PC-9 (cell line): ENCODE data around the gene KRTAP5-10. TPM values are rescaled to one million over a fixed set of nuclear protein-coding genes. Genes with fewer than 3 reads are reported as not detected.
A peak's percentile ranks its signal among the peaks of the same experiment; 100 is the strongest.

Source experiments
- Bru-seq: library from RNA; stranded (reverse); fragments of 400-500 nt; gene quantifications from one replicate; lab custom pipeline; 2021; lab: Mats Ljungman, UMichigan
- BruChase-seq, 2 experiments: library from RNA; stranded (reverse); fragments of 400-500 nt; gene quantifications; one replicate each; lab custom pipeline; 2021; lab: Mats Ljungman, UMichigan
- BruUV-seq: library from RNA; stranded (reverse); fragments of 400-500 nt; replicated peaks from 2 replicates; lab custom pipeline; 2021; lab: Mats Ljungman, UMichigan
- CTCF ChIA-PET: fragments of 300-600 bp; sonication (Branson Sonifier 250); formaldehyde crosslinking; loops from one replicate; lab custom pipeline; 2022; ENCODE audit warnings: antibody characterized with exemption; lab: Charles Lee
- POLR2A ChIA-PET: fragments of 300-600 bp; sonication (Branson Sonifier 250); formaldehyde crosslinking; loops from one replicate; lab custom pipeline; 2022; ENCODE audit warnings: antibody characterized with exemption; ENCODE audit not compliant: unreplicated experiment; lab: Charles Lee
- DNase-seq, 2 experiments: peaks; one replicate each; pipeline versions ENCODE4 v3.0.0 to v3.0.0-alpha.2; 2015 to 2022; ENCODE audit warnings: mixed read lengths in 1 of 2
- H2AFZ ChIP-seq: fragments of 200-600 bp; sonication (generic); 2 replicates; pipeline ENCODE4 v1.8.1; 2017; ENCODE audit warnings: antibody characterized with exemption
- H3F3A ChIP-seq: fragments of 200-600 bp; sonication (generic); 2 replicates; pipeline ENCODE4 v1.8.1; 2017; ENCODE audit warnings: antibody characterized with exemption, mild to moderate bottlenecking, low read depth; ENCODE audit not compliant: insufficient read depth
- H3K27ac ChIP-seq: fragments of 200-600 bp; sonication (generic); 2 replicates; pipeline ENCODE4 v1.6.1; 2016; ENCODE audit warnings: mixed run types
- H3K27me3 ChIP-seq: fragments of 200-600 bp; sonication (generic); 2 replicates; pipeline ENCODE4 v1.6.1; 2016; ENCODE audit warnings: low read depth, mixed run types; ENCODE audit not compliant: insufficient read depth
- H3K36me3 ChIP-seq: fragments of 200-600 bp; sonication (generic); 2 replicates; pipeline ENCODE4 v1.6.1; 2016; ENCODE audit warnings: low read depth, mixed run types
- H3K4me1 ChIP-seq: fragments of 200-600 bp; sonication (generic); replicated peaks from 2 replicates; pipeline ENCODE4 v1.6.1; 2016; ENCODE audit warnings: mixed run types; ENCODE audit not compliant: insufficient read depth
- H3K4me2 ChIP-seq: fragments of 200-600 bp; sonication (generic); 2 replicates; pipeline ENCODE4 v1.6.1; 2017; ENCODE audit warnings: mixed run types
- H3K4me3 ChIP-seq: fragments of 200-600 bp; sonication (generic); 2 replicates; pipeline ENCODE4 v1.6.1; 2016; ENCODE audit warnings: mixed run types
- H3K79me2 ChIP-seq: fragments of 200-600 bp; sonication (generic); 2 replicates; pipeline ENCODE4 v1.6.1; 2017; ENCODE audit warnings: low read depth, mixed run types
- H3K9me2 ChIP-seq: fragments of 200-600 bp; sonication (generic); 2 replicates; pipeline ENCODE4 v1.8.1; 2017; ENCODE audit warnings: mild to moderate bottlenecking; ENCODE audit not compliant: insufficient read depth
- H3K9me3 ChIP-seq: fragments of 200-600 bp; sonication (generic); 2 replicates; pipeline ENCODE4 v1.8.1; 2016; ENCODE audit warnings: low read depth; ENCODE audit not compliant: insufficient read depth
- H4K20me1 ChIP-seq: fragments of 200-600 bp; sonication (generic); 2 replicates; pipeline ENCODE4 v1.8.1; 2017; ENCODE audit not compliant: insufficient read depth
- EZH2 ChIP-seq: fragments of 200-600 bp; sonication (generic); IDR thresholded peaks from 2 replicates; pipeline ENCODE4 v1.8.0; 2017; ENCODE audit warnings: antibody characterized with exemption, low read depth
- intact Hi-C: fragments of 100-400 bp; cut with micrococcal nuclease; formaldehyde crosslinking; loops from one replicate; pipeline ENCODE4 v1.10.0; 2022; ENCODE audit not compliant: unreplicated experiment
- long read RNA-seq: library from polyadenylated mRNA; stranded (forward); transcript quantifications from one replicate; pipeline ENCODE4 v2.0.0, GENCODE V29; 2022
- total RNA-seq: library from RNA; stranded (reverse); gene quantifications from 2 replicates; pipeline ENCODE4 v1.2.3, GENCODE V29; 2021
- TF ChIP-seq, protein P1 (sequence below): fragments of 200-600 bp; sonication (generic); conservative IDR thresholded peaks from 2 replicates; pipeline ENCODE4 v1.6.1; 2017; ENCODE audit warnings: mixed run types, antibody characterized with exemption, mild to moderate bottlenecking, moderate library complexity

The KRTAP5-10 gene, protein sequence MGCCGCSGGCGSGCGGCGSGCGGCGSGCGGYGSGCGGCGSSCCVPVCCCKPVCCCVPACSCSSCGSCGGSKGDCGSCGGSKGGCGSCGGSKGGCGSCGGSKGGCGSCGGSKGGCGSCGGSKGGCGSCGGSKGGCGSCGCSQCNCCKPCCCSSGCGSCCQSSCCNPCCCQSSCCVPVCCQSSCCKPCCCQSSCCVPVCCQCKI
- total RNA-seq (not detected in 2 replicates), Bru-seq, nascent RNA (not detected), BruChase-seq, experiment 1, labeled RNA remaining after a 2-hour chase (percentile 15 among the genes with signal in this experiment), BruChase-seq, experiment 2, labeled RNA remaining after a 6-hour chase (not detected)
- long read RNA-seq = 0 reads

DNA sequence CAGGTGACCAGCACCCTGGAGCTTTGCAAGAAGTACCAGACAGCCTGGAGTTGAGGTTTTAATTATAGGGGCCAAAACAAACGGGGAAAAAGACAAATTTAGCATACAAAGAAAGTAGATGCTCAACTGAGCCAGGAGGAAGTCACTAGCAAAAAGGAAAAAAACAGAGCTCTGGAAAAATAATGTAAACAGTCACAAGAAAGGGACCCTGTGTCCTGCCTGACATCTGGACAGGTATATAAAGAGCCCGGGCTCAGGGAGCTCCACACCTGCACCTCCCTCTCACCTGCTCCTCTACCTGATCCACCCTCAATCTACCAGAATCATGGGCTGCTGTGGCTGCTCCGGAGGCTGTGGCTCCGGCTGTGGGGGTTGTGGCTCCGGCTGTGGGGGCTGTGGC, at the start of gene KRTAP5-10:
Gene KRTAP5-10, plus strand, starts transcription at position 301 of the 400 bp plus-strand sequence. Its CDS starts 25 bp downstream, at position 326.
- Histone ChIP-seq H2AFZ (no peak within 1 kb of the TSS), H3F3A (no peaks in the 10 kb centered on the region), H3K4me2 (no peak within 1 kb of the TSS), H3K79me2 (no peaks in the 10 kb centered on the region), H3K27me3 (peaks cover 20% of the 10 kb centered on the region), H4K20me1 (no peaks in the 10 kb centered on the region), H3K27ac (no peak within 1 kb of the TSS), H3K9me3 (no peaks in the 10 kb centered on the region), H3K36me3 (no peaks in the 10 kb centered on the region), H3K4me1 (peaks cover 12% of the 10 kb centered on the region; the same call in 1 of the 2 replicates), H3K9me2 (no peaks in the 10 kb centered on the region), H3K4me3 (no peak within 1 kb of the TSS)
- BruUV-seq = no TSS peak
- intact Hi-C loops = no loop called here
- no peak for DNase-seq
- TF ChIP-seq EZH2 = no peak
- TF ChIP-seq, protein P1, sequence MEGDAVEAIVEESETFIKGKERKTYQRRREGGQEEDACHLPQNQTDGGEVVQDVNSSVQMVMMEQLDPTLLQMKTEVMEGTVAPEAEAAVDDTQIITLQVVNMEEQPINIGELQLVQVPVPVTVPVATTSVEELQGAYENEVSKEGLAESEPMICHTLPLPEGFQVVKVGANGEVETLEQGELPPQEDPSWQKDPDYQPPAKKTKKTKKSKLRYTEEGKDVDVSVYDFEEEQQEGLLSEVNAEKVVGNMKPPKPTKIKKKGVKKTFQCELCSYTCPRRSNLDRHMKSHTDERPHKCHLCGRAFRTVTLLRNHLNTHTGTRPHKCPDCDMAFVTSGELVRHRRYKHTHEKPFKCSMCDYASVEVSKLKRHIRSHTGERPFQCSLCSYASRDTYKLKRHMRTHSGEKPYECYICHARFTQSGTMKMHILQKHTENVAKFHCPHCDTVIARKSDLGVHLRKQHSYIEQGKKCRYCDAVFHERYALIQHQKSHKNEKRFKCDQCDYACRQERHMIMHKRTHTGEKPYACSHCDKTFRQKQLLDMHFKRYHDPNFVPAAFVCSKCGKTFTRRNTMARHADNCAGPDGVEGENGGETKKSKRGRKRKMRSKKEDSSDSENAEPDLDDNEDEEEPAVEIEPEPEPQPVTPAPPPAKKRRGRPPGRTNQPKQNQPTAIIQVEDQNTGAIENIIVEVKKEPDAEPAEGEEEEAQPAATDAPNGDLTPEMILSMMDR = no peak
- ChIA-PET CTCF (no interaction called here), POLR2A (no interaction called here)

DNA sequence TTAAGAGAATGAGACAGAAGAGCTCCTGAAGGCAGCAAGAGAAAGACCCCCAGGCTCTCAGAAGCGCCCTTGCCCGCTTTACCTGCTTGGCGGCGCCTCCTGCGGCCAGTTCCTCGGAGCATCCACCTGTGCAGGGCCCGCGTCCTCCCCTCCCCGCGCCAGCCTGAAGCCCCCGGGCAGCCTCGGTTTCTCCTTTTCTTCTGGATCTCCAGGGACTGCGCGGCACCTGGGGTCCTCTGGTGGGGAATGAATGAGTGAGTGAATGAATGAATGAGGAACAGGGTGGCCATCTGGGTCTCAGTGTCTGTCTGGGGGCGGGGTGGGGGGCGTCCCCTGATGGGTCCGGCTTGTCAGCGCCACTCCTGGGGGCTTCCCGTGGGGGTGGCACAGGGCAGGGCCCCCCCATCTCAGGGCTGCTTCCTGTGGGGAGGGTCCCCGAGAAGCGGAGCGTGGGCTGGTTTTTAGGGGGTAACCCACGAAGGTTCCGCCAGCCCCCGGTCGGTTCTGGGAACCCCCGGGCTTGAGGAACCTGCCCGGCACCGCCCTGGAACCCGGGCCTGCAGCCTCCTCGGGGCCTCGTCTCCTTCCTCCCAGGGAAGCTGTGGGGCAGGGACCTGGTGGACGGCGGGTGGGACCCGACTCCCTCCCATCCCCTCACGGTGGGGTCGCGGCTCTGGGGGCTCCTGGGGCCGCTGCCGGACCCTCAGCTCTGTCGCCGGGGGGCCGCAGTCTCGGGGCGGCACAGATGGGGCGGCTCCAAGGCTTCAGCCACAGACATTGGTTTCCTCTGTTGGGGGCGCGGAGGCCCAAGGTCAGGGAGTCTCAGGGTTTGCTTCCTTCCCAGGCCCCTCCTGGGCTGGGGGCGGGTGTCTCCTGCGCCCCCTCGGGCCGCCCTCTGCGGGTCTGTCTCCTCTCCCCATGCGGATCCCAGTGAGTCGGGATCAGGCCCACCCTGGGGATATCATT, 46.6 kb upstream of the KRTAP5-10 start:
- no peaks in the 10 kb centered on the region for H3K79me2 ChIP-seq
- no peak overlapping the region for H3K4me2 ChIP-seq
- no peak for TF ChIP-seq EZH2
- TF ChIP-seq, protein P1 = no peak
- DNase-seq = no peak
- no peaks in the 10 kb centered on the region for H3K4me1 ChIP-seq
- peaks cover 4% of the 10 kb centered on the region; the same call in 1 of the 2 replicates for H3K9me3 ChIP-seq
- no peaks in the 10 kb centered on the region for H3K9me2 ChIP-seq
- no peaks in the 10 kb centered on the region for H3K36me3 ChIP-seq
- no peak overlapping the region for H2AFZ ChIP-seq
- no peaks in the 10 kb centered on the region for H4K20me1 ChIP-seq
- intact Hi-C loops = no loop called here
- H3K4me3 ChIP-seq = no peak overlapping the region
- no peak overlapping the region for H3K27ac ChIP-seq
- CTCF ChIA-PET = no interaction called here
- POLR2A ChIA-PET = no interaction called here
- H3F3A ChIP-seq = no peaks in the 10 kb centered on the region
- BruUV-seq = no TSS peak
- H3K27me3 ChIP-seq = no peaks in the 10 kb centered on the region

DNA sequence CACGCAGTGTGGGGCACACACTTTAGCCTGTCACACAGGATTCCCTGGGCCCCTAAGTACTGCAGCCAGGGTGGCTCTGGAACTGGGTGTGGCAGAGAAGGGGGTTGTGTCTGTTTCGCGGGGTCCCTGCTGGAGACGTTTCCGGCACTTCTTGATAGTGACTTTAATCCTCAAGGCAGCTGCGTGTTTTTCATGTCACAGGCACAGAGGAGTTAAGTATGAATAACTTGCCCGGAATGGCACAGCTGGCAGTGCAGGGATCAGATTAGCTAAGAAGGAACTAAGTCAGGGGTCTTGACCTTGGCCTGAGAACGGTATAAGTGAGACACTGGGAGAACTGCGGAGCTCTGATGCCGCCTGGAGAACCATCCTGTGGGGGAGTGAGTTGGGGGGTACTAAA, 45.8 kb upstream of the KRTAP5-10 start:
- H3K9me2 ChIP-seq = no peaks in the 10 kb centered on the region
- H3K4me2 ChIP-seq = no peak overlapping the region
- no peaks in the 10 kb centered on the region for H3K36me3 ChIP-seq
- no peak for DNase-seq
- peaks cover 4% of the 10 kb centered on the region; the same call in 1 of the 2 replicates for H3K9me3 ChIP-seq
- H4K20me1 ChIP-seq = no peaks in the 10 kb centered on the region
- no peak overlapping the region for H3K27ac ChIP-seq
- BruUV-seq = no TSS peak
- intact Hi-C loops = no loop called here
- no peak overlapping the region for H2AFZ ChIP-seq
- ChIA-PET POLR2A (no interaction called here), CTCF (no interaction called here)
- no peaks in the 10 kb centered on the region for H3K79me2 ChIP-seq
- TF ChIP-seq, protein P1 = no peak
- TF ChIP-seq EZH2 = no peak
- no peak overlapping the region for H3K4me3 ChIP-seq
- H3F3A ChIP-seq = 0 out of 2 replicates have a peak, but pooled peaks cover 2% of the 10 kb centered on the region
- peaks cover 2% of the 10 kb centered on the region; the same call in 1 of the 2 replicates for H3K4me1 ChIP-seq
- H3K27me3 ChIP-seq = no peaks in the 10 kb centered on the region
